Hepatocyte (in vitro differentiated cells): ENCODE measurements around the gene PIK3AP1. TPM values are rescaled to one million over a fixed set of nuclear protein-coding genes. Genes with fewer than 3 reads are reported as not detected.

Experiments used
- DNase-seq: peaks from one replicate; pipeline ENCODE4 v3.0.0-alpha.2; 2016; ENCODE audit warnings: low spot score
- H2AFZ ChIP-seq: fragments of 200-600 bp; sonication (generic); 2 replicates; pipeline ENCODE4 v1.6.0; 2016; ENCODE audit warnings: antibody characterized with exemption, mild to moderate bottlenecking
- H3K27ac ChIP-seq: fragments of 200-600 bp; sonication (generic); 2 replicates; pipeline ENCODE4 v1.5.1; 2016; ENCODE audit warnings: mild to moderate bottlenecking
- H3K27me3 ChIP-seq: fragments of 200-600 bp; sonication (generic); 2 replicates; pipeline ENCODE4 v1.6.1; 2016
- H3K36me3 ChIP-seq: fragments of 200-600 bp; sonication (generic); replicated peaks from 2 replicates; pipeline ENCODE4 v1.5.1; 2016; ENCODE audit warnings: low read depth; ENCODE audit not compliant: insufficient read depth
- H3K4me1 ChIP-seq: fragments of 200-600 bp; sonication (generic); 2 replicates; pipeline ENCODE4 v1.5.1; 2016; ENCODE audit warnings: mild to moderate bottlenecking, moderate library complexity; ENCODE audit not compliant: insufficient read depth
- H3K4me2 ChIP-seq: fragments of 200-600 bp; sonication (generic); 2 replicates; pipeline ENCODE4 v1.6.0; 2016
- H3K4me3 ChIP-seq: fragments of 200-600 bp; sonication (generic); 2 replicates; pipeline ENCODE4 v1.5.1; 2016; ENCODE audit warnings: mild to moderate bottlenecking
- H3K79me2 ChIP-seq: fragments of 200-600 bp; sonication (generic); 2 replicates; pipeline ENCODE4 v1.6.0; 2017; ENCODE audit warnings: mild to moderate bottlenecking
- H3K9me2 ChIP-seq: fragments of 200-600 bp; sonication (generic); replicated peaks from 2 replicates; pipeline ENCODE4 v1.6.0; 2017; ENCODE audit warnings: mild to moderate bottlenecking; ENCODE audit not compliant: insufficient read depth
- H3K9me3 ChIP-seq: fragments of 200-600 bp; sonication (generic); 2 replicates; pipeline ENCODE4 v1.5.1; 2016; ENCODE audit warnings: low read depth, mild to moderate bottlenecking
- H4K20me1 ChIP-seq: fragments of 200-600 bp; sonication (generic); 2 replicates; pipeline ENCODE4 v1.6.0; 2016; ENCODE audit warnings: mild to moderate bottlenecking; ENCODE audit not compliant: insufficient read depth, poor library complexity, severe bottlenecking
- EZH2 ChIP-seq: fragments of 200-600 bp; sonication (generic); IDR thresholded peaks from 2 replicates; pipeline ENCODE4 v1.6.1; 2016; ENCODE audit warnings: antibody characterized with exemption, mild to moderate bottlenecking, borderline replicate concordance
- EZH2phosphoT487 ChIP-seq: fragments of 200-600 bp; sonication (generic); IDR thresholded peaks from one replicate; pipeline ENCODE4 v1.6.1; 2018; ENCODE audit warnings: antibody characterized with exemption, mild to moderate bottlenecking, low read depth, moderate library complexity; ENCODE audit not compliant: unreplicated experiment, severe bottlenecking
- WGBS: methylation state at CpG from one replicate; pipeline ENCODE4 v1.1.6; 2016; ENCODE audit warnings: low lambda C conversion rate; ENCODE audit errors: missing lambda C conversion rate; 5-methylcytosine and 5-hydroxymethylcytosine counted together
- polyA plus RNA-seq: library from polyadenylated mRNA; unstranded; fragments of >200 nt; fragmentation: Nextera tagmentation; extraction: Ambion mirVana; gene quantifications from 2 replicates; pipeline ENCODE4 v1.2.1, GENCODE V29; 2016
- total RNA-seq: library from RNA; depleted of rRNA; stranded (reverse); fragments of >200 nt; gene quantifications from 2 replicates; pipeline ENCODE4 v1.2.3, GENCODE V29; 2014
- TF ChIP-seq, protein P1 (sequence below): fragments of 200-600 bp; sonication (generic); IDR thresholded peaks from 2 replicates; pipeline ENCODE4 v1.5.1; 2016; ENCODE audit warnings: antibody characterized with exemption, mild to moderate bottlenecking; ENCODE audit not compliant: poor library complexity

The PIK3AP1 gene
- total and polyA plus RNA-seq, 2 experiments from 2014 or later, result 2.5 to 8.4 TPM

DNA sequence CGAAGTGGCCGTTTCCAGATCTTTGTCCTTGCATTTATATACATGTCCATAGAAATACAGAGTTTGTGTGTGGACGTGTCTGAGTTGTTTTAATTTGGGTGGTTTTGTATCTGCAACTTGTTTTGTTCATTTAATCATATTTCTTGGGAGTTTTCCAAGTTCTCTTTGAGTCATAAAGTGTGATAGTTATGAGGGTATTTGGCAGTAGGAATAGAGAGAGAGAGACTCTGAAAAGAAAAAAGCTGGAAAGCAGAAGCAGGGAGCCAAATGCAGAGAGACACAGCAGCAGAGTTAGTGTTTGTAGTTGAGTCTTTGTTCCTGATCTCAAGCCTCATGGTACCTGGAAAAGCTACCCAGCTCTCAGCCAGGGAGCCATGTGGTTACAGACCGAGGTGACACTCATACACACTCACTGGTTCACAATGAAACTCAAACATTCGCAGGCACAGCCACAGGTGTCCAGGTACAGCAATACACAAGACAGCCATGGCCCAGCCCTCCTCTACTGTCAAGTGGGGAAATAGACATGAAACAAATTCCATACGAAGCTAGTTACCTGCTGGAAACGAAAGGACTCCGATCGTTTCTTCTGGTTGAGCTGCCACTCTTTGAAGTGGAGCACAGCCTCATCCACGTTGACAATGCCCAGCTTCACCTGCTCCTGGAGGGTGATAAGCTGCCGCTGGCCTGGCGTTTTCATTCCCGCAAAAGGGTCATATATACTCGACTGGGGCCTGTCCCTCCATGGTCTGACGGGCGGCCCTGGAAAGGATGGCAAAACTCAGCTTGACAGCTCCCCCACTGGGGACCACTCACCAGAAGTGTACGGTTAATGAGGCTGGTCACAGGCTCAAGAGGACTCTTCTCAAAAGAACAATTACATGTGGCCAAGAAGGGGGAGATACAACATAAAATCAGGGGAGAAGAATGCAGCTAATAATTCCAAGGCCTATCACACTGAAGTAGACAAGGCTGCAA is 100.2 kb downstream of the PIK3AP1 start:
- no peak for DNase-seq
- Histone ChIP-seq H3K79me2 (no peaks in the 10 kb centered on the region), H3K9me3 (no peaks in the 10 kb centered on the region), H2AFZ (no peak overlapping the region), H3K27ac (no peak overlapping the region), H3K4me3 (no peak overlapping the region), H3K4me1 (peaks cover 9% of the 10 kb centered on the region), H3K9me2 (no peaks in the 10 kb centered on the region), H3K4me2 (no peak overlapping the region), H4K20me1 (no peaks in the 10 kb centered on the region), H3K27me3 (no peaks in the 10 kb centered on the region), H3K36me3 (no peaks in the 10 kb centered on the region)
- WGBS, result 80% methylated on average over 17 of the region's 17 CpGs
- TF ChIP-seq, protein P1, sequence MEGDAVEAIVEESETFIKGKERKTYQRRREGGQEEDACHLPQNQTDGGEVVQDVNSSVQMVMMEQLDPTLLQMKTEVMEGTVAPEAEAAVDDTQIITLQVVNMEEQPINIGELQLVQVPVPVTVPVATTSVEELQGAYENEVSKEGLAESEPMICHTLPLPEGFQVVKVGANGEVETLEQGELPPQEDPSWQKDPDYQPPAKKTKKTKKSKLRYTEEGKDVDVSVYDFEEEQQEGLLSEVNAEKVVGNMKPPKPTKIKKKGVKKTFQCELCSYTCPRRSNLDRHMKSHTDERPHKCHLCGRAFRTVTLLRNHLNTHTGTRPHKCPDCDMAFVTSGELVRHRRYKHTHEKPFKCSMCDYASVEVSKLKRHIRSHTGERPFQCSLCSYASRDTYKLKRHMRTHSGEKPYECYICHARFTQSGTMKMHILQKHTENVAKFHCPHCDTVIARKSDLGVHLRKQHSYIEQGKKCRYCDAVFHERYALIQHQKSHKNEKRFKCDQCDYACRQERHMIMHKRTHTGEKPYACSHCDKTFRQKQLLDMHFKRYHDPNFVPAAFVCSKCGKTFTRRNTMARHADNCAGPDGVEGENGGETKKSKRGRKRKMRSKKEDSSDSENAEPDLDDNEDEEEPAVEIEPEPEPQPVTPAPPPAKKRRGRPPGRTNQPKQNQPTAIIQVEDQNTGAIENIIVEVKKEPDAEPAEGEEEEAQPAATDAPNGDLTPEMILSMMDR, result no peak
- TF ChIP-seq EZH2 (no peak), EZH2phosphoT487 (no peak)

DNA sequence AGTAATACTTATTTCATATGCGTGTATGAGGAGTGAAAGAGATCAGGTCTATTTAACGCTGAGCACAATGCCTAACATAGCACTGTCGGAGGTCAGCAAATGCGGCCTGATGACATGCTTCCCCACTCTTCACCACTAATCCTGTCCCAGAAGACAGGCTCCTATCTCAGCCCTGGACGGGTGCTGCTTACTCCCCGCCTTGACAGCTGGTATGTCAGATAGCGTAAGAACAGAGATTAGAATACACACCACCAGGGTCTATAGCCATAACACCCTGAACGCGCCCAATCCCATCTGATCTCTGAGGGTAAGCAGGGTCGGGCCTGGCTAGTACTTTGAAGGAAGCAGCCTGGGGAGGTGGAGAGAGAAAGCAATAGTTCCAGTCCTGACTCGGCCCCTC is 101.2 kb downstream of the PIK3AP1 start:
- no peaks in the 10 kb centered on the region for H3K9me2 ChIP-seq
- no peaks in the 10 kb centered on the region for H3K79me2 ChIP-seq
- no peak overlapping the region for H3K27ac ChIP-seq
- H4K20me1 ChIP-seq, result no peaks in the 10 kb centered on the region
- no peaks in the 10 kb centered on the region for H3K27me3 ChIP-seq
- no peak overlapping the region for H3K4me2 ChIP-seq
- no peaks in the 10 kb centered on the region for H3K36me3 ChIP-seq
- no peaks in the 10 kb centered on the region for H3K9me3 ChIP-seq
- peaks cover 12% of the 10 kb centered on the region for H3K4me1 ChIP-seq
- no peak overlapping the region for H3K4me3 ChIP-seq
- 65% methylated on average over 11 of the region's 11 CpGs for WGBS
- no peak overlapping the region for H2AFZ ChIP-seq
- TF ChIP-seq, protein P1, result no peak
- no peak for TF ChIP-seq EZH2phosphoT487
- TF ChIP-seq EZH2, result no peak
- no peak for DNase-seq

DNA sequence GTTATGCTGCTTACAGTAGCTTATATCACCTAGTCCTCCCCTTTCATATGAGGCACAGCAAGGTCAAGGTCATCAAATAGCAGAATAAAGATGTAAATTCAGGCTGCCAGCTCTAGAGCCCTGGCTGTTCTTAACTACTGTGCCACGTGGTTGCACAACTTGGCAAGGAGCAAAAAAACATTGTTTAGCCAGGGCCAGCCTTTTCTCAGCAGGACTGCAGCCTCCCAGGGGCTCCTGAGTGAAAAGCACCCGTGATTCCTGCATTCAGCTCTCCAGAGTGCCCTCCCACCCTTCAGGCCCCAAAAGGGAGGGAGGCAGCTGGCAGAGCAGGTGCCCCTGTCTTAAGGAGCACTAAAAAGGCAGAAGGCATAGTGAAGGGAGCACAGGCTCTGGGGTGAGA is 101.7 kb downstream of the PIK3AP1 start:
- H4K20me1 ChIP-seq, result no peaks in the 10 kb centered on the region
- 48% methylated on average over 2 of the region's 2 CpGs for WGBS
- no peaks in the 10 kb centered on the region for H3K9me2 ChIP-seq
- H3K27me3 ChIP-seq, result no peaks in the 10 kb centered on the region
- no peaks in the 10 kb centered on the region for H3K9me3 ChIP-seq
- TF ChIP-seq EZH2phosphoT487, result no peak
- TF ChIP-seq, protein P1, result no peak
- no peak for TF ChIP-seq EZH2
- H3K4me3 ChIP-seq, result no peak overlapping the region
- no peak overlapping the region for H3K27ac ChIP-seq
- H3K79me2 ChIP-seq, result no peaks in the 10 kb centered on the region
- no peaks in the 10 kb centered on the region for H3K36me3 ChIP-seq
- H2AFZ ChIP-seq, result no peak overlapping the region
- no peak overlapping the region for H3K4me2 ChIP-seq
- DNase-seq, result no peak
- peaks cover 16% of the 10 kb centered on the region for H3K4me1 ChIP-seq
